ENCODE data around the gene MED9. TPM values are rescaled to one million over a fixed set of nuclear protein-coding genes. Genes with fewer than 3 reads are reported as not detected.

Gene MED9
- total RNA-seq, 6 donors from 2014 or later: 8.5 to 31.4 (median 13.9) TPM

Small RNAs within 50 kb of the gene (small RNA-seq; reads per million reads assigned to genes)
- 0 reads per million in 4 donors for gene RF00019

Other genes with a start within 250 kb of the MED9 start
- gene FLCN, start 239.8 kb upstream of the MED9 start, total RNA-seq: 100 to 1,000 TPM in 4 of 6 donors, 10 to 100 TPM in 2; 62.3 to 420 (median 103) TPM
- 10 to 100 TPM; 22.2 to 58.1 (median 43.1) TPM for gene COPS3, start 195.8 kb upstream of the MED9 start, total RNA-seq
- gene NT5M, start 173.6 kb upstream of the MED9 start, total RNA-seq: 1 to 10 TPM; 1.2 to 3.7 (median 1.8) TPM
- 10 to 100 TPM; 28.5 to 68.1 (median 36.5) TPM for gene RASD1, start 19.4 kb downstream of the MED9 start, total RNA-seq
- 10 to 100 TPM; 16.6 to 44.9 (median 32.2) TPM for gene PEMT, start 114.7 kb downstream of the MED9 start, total RNA-seq
- 10 to 100 TPM; 33.8 to 76.6 (median 41.2) TPM for gene RAI1, start 204.5 kb downstream of the MED9 start, total RNA-seq

All from upper lobe of left lung (tissue), 6 donors.